ENCODE measurements around the gene DPP6. TPM values are rescaled to one million over a fixed set of nuclear protein-coding genes. Genes with fewer than 3 reads are reported as not detected.

Gene DPP6
- total RNA-seq, 1 donor from 2014 or later = 0.39 TPM

GRCh38 chr7:154856733-154857132 lies 804.5 kb downstream of the DPP6 start:
- H4K20me1 ChIP-seq (ENCODE audit: low read depth) = no peaks in the 10 kb centered on the region
- H3K36me3 ChIP-seq = no peaks in the 10 kb centered on the region
- TF ChIP-seq EZH2 (IDR thresholded peaks at IDR 0.05) (no peak), EZH2phosphoT487 (IDR thresholded peaks at IDR 0.05) (no peak)
- no peaks in the 10 kb centered on the region for H3K79me2 ChIP-seq (ENCODE audit: low read depth)
- Mint-ChIP-seq H3K27ac (no peak overlapping the region), H3K27me3 (ENCODE audit: insufficient read depth, low read depth) (no peaks in the 10 kb centered on the region), H3K36me3 (no peaks in the 10 kb centered on the region), H3K4me3 (no peak overlapping the region), H3K4me1 (peaks cover 2% of the 10 kb centered on the region), H3K9me3 (peaks cover 3% of the 10 kb centered on the region)
- no peaks in the 10 kb centered on the region for H3K27me3 ChIP-seq
- DNase-seq (ENCODE audit: low spot score) = no peak
- no peak overlapping the region for H3K9ac ChIP-seq
- H3K9me3 ChIP-seq (ENCODE audit: low read depth) = no peaks in the 10 kb centered on the region
- no peak overlapping the region for H3K27ac ChIP-seq
- no peaks in the 10 kb centered on the region for H3K4me1 ChIP-seq
- no peaks in the 10 kb centered on the region for H3F3A ChIP-seq (ENCODE audit: low read depth)
- H3K4me2 ChIP-seq = no peak overlapping the region
- no peak overlapping the region for H3K4me3 ChIP-seq
- no peak overlapping the region for H2AFZ ChIP-seq (replicated peaks)

GRCh38 chr7:154857240-154857639 lies 805.0 kb downstream of the DPP6 start:
- H4K20me1 ChIP-seq (ENCODE audit: low read depth) = no peaks in the 10 kb centered on the region
- no peaks in the 10 kb centered on the region for H3K36me3 ChIP-seq
- H3K27me3 ChIP-seq = no peaks in the 10 kb centered on the region
- no peak overlapping the region for H3K4me2 ChIP-seq
- no peaks in the 10 kb centered on the region for H3K79me2 ChIP-seq (ENCODE audit: low read depth)
- H3K4me3 ChIP-seq = no peak overlapping the region
- H2AFZ ChIP-seq (replicated peaks) = no peak overlapping the region
- DNase-seq (ENCODE audit: low spot score) = no peak
- TF ChIP-seq CTCF (IDR thresholded peaks at IDR 0.05) (no peak), EZH2 (IDR thresholded peaks at IDR 0.05) (no peak), EZH2phosphoT487 (IDR thresholded peaks at IDR 0.05) (no peak)
- H3K27me3 Mint-ChIP-seq (ENCODE audit: insufficient read depth, low read depth) = no peaks in the 10 kb centered on the region
- H3K36me3 Mint-ChIP-seq = no peaks in the 10 kb centered on the region
- H3K27ac Mint-ChIP-seq = no peak overlapping the region
- peaks cover 3% of the 10 kb centered on the region for H3K9me3 Mint-ChIP-seq
- H3K4me3 Mint-ChIP-seq = no peak overlapping the region
- H3F3A ChIP-seq (ENCODE audit: low read depth) = no peaks in the 10 kb centered on the region
- no peak overlapping the region for H3K9ac ChIP-seq
- no peaks in the 10 kb centered on the region for H3K9me3 ChIP-seq (ENCODE audit: low read depth)
- no peaks in the 10 kb centered on the region for H3K4me1 ChIP-seq
- H3K4me1 Mint-ChIP-seq = peaks cover 2% of the 10 kb centered on the region
- H3K27ac ChIP-seq = no peak overlapping the region

- Mint-ChIP-seq H3K36me3 (no peaks in the 10 kb centered on the region), H3K27ac (no peak overlapping the region), H3K9me3 (peaks cover 3% of the 10 kb centered on the region), H3K27me3 (ENCODE audit: insufficient read depth, low read depth) (peaks cover 1% of the 10 kb centered on the region), H3K4me1 (peaks cover 2% of the 10 kb centered on the region), H3K4me3 (no peak overlapping the region)
- Histone ChIP-seq H3K4me2 (no peak overlapping the region), H3K27me3 (no peaks in the 10 kb centered on the region), H4K20me1 (ENCODE audit: low read depth) (no peaks in the 10 kb centered on the region), H3K9me3 (ENCODE audit: low read depth) (no peaks in the 10 kb centered on the region), H3K9ac (no peak overlapping the region), H3K4me3 (no peak overlapping the region), H3K27ac (no peak overlapping the region), H3F3A (ENCODE audit: low read depth) (no peaks in the 10 kb centered on the region), H3K4me1 (no peaks in the 10 kb centered on the region), H3K79me2 (ENCODE audit: low read depth) (no peaks in the 10 kb centered on the region), H2AFZ (replicated peaks) (no peak overlapping the region), H3K36me3 (no peaks in the 10 kb centered on the region)
- no peak for DNase-seq (ENCODE audit: low spot score)
- TF ChIP-seq EZH2 (IDR thresholded peaks at IDR 0.05) (no peak), CTCF (IDR thresholded peaks at IDR 0.05) (no peak), EZH2phosphoT487 (IDR thresholded peaks at IDR 0.05) (no peak)
Measured at GRCh38 chr7:154857728-154858681, 805.8 kb downstream of the DPP6 start.

Measured in neural progenitor cell (in vitro differentiated cells).